H1 (cell line): ENCODE data around the gene GAS2L1. TPM values are rescaled to one million over a fixed set of nuclear protein-coding genes. Genes with fewer than 3 reads are reported as not detected.
A peak's percentile ranks its signal among the peaks of the same experiment; 100 is the strongest.

Experiments
- ASH2L ChIP-seq: fragments of 200-600, 300-600 bp; sonication (generic); IDR thresholded peaks from one replicate; pipeline ENCODE4 v1.7.1; 2017; ENCODE audit warnings: low read length
- BACH1 ChIP-seq: IDR thresholded peaks from 2 replicates; pipeline ENCODE4 v1.6.1; 2012; ENCODE audit warnings: low read length, improper control_type of control experiment
- CBX8 ChIP-seq: fragments of 300-800, 300-1000 bp; sonication (generic); IDR thresholded peaks from 2 replicates; pipeline ENCODE4 v1.7.1; 2016; ENCODE audit warnings: low read depth, low read length, borderline replicate concordance
- CHD1 ChIP-seq: IDR thresholded peaks from 2 replicates; pipeline ENCODE4 v1.6.1; 2012; ENCODE audit warnings: low read depth, low read length, improper control_type of control experiment
- CHD2 ChIP-seq: IDR thresholded peaks from 2 replicates; pipeline ENCODE4 v1.6.1; 2012; ENCODE audit warnings: low read length, improper control_type of control experiment
- FOSL1 ChIP-seq: IDR thresholded peaks from 2 replicates; pipeline ENCODE4 v1.6.1; 2011; ENCODE audit warnings: mild to moderate bottlenecking, low read depth, low read length, moderate library complexity; ENCODE audit not compliant: insufficient read depth
- HDAC2 ChIP-seq, 2 experiments: fragments of 300-600 bp in 1 of 2; sonication (generic) in 1 of 2; IDR thresholded peaks; 2 replicates each; pipeline ENCODE4 v1.6.1; 2011 to 2012; ENCODE audit warnings: low read depth in 2 of 2, low read length in 2 of 2, mild to moderate bottlenecking in 2 of 2, moderate library complexity in 2 of 2, borderline replicate concordance in 1 of 2, inconsistent platforms in 1 of 2
- JUND ChIP-seq: IDR thresholded peaks from 2 replicates; pipeline ENCODE4 v1.6.1; 2011; ENCODE audit warnings: mild to moderate bottlenecking, improper control_type of control experiment, low read length
- KDM4A ChIP-seq: IDR thresholded peaks from one replicate; pipeline ENCODE4 v1.7.1; 2012; ENCODE audit warnings: low read depth, mild to moderate bottlenecking, moderate library complexity, low read length, inconsistent platforms; ENCODE audit not compliant: severe bottlenecking
- POU5F1 ChIP-seq: IDR thresholded peaks from 2 replicates; pipeline ENCODE4 v1.6.1; 2011; ENCODE audit warnings: low read depth, mild to moderate bottlenecking, low read length, moderate library complexity
- RFX5 ChIP-seq: IDR thresholded peaks from 2 replicates; pipeline ENCODE4 v1.6.1; 2011; ENCODE audit warnings: low read depth, low read length, improper control_type of control experiment, borderline replicate concordance
- RNF2 ChIP-seq: fragments of 200-900, 300-1000 bp; sonication (generic); IDR thresholded peaks from 2 replicates; pipeline ENCODE4 v1.7.1; 2016; ENCODE audit warnings: borderline replicate concordance, low read depth, mild to moderate bottlenecking, antibody characterized with exemption, low read length; ENCODE audit not compliant: poor library complexity, severe bottlenecking; ENCODE audit errors: missing control alignments
- SIN3A ChIP-seq, 2 experiments: IDR thresholded peaks in 1 of 2; conservative IDR thresholded peaks in 1 of 2; 2 replicates each; pipeline ENCODE4 v1.6.1; 2011 to 2012; ENCODE audit warnings: low read length in 2 of 2, improper control_type of control experiment in 1 of 2, low read depth in 1 of 2, mild to moderate bottlenecking in 1 of 2
- SIRT6 ChIP-seq: IDR thresholded peaks from one replicate; pipeline ENCODE4 v1.7.1; 2012; ENCODE audit warnings: low read length, inconsistent platforms
- SUZ12 ChIP-seq: fragments of 200-600 bp; sonication (generic); IDR thresholded peaks from 2 replicates; pipeline ENCODE4 v1.6.1; 2012; ENCODE audit warnings: mild to moderate bottlenecking, inconsistent platforms, low read length, moderate library complexity, mixed read lengths
- TCF12 ChIP-seq: IDR thresholded peaks from 2 replicates; pipeline ENCODE4 v1.6.1; 2011; ENCODE audit warnings: low read depth, mild to moderate bottlenecking, low read length
- YY1 ChIP-seq: IDR thresholded peaks from 2 replicates; pipeline ENCODE4 v1.6.1; 2011; ENCODE audit warnings: low read depth, mild to moderate bottlenecking, low read length
- polyA plus RNA-seq, 7 experiments: library from polyadenylated mRNA; depleted of rRNA in 3 of 7; stranded (reverse) in 5 of 7; unstranded in 2 of 7; fragments of >200 nt in 5 of 7; fragments of 200-250 nt in 2 of 7; gene quantifications; 1 replicate in 5 of 7; 2 replicates in 1 of 7; 4 replicates in 1 of 7; pipeline versions ENCODE4 v1.2.1 to v1.2.3, GENCODE V29; 2011 to 2013; ENCODE audit warnings: missing spikeins in 2 of 7, mixed read lengths in 2 of 7
- total RNA-seq: library from RNA; stranded (reverse); fragmentation: NEBNext Ultra II Directional; extraction: Animal tissue kit (Norgen Biotek cat#: 25700); gene quantifications from 2 replicates; pipeline ENCODE4 v1.2.1, GENCODE V29; 2021
- TF ChIP-seq, protein P1 (sequence below): IDR thresholded peaks from 2 replicates; pipeline ENCODE4 v1.6.1; 2012; ENCODE audit warnings: inconsistent platforms
- TF ChIP-seq, protein P2 (sequence below): IDR thresholded peaks from 2 replicates; pipeline ENCODE4 v1.6.1; 2011; ENCODE audit warnings: low read depth, mild to moderate bottlenecking, low read length; ENCODE audit not compliant: insufficient read depth
- TF ChIP-seq, protein P3 (sequence below): IDR thresholded peaks from 2 replicates; pipeline ENCODE4 v1.6.1; 2012; ENCODE audit warnings: inconsistent platforms
- TF ChIP-seq, protein P4 (sequence below): IDR thresholded peaks from 2 replicates; pipeline ENCODE4 v1.6.1; 2011; ENCODE audit warnings: low read length, improper control_type of control experiment

The GAS2L1 gene
- total and polyA plus RNA-seq, 2 of the 8 experiments (the other 6 are each of a cell fraction or from before 2014, with no cell fraction given), result 3.6 to 10.1 TPM

DNA sequence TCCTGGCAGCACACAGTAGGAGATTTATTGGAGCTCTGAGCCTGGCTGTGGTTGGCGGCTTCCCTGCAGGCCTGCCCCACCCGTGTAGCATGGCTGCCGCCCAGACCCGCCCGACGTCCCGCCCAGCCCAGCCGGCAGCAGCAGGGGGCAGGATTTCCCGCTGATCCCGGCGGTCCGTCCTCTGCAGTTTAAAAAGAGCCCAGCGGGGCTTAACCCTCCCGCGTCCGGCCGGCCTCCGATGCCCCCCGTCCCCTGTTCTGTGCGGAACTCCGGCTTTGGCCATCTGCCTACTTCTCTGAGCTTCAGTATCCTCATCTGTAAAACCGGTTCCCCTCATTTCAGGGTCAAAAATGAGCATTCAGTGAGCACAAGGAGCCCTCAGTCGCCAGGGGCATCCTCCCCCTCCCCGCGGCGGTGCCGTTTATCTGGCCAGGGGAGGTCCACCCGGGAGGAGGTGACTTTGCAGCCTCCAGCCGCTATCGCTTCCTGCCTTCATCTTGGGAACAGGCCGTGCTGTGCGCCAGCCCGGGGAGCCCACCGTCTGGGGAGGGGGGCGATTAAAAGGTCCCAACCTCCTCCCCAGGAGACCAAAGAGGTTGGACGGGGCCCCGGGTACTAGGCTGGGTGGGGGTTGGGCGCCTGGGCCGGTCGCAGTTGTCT, at the start of gene GAS2L1 (continued):
- TF ChIP-seq SUZ12, result 0 out of 2 replicates have a peak, but pooled peaks have one; percentile 18
- TF ChIP-seq, protein P1, sequence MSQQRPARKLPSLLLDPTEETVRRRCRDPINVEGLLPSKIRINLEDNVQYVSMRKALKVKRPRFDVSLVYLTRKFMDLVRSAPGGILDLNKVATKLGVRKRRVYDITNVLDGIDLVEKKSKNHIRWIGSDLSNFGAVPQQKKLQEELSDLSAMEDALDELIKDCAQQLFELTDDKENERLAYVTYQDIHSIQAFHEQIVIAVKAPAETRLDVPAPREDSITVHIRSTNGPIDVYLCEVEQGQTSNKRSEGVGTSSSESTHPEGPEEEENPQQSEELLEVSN, result no peak
- TF ChIP-seq, protein P2, sequence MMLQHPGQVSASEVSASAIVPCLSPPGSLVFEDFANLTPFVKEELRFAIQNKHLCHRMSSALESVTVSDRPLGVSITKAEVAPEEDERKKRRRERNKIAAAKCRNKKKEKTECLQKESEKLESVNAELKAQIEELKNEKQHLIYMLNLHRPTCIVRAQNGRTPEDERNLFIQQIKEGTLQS, result no peak
- TF ChIP-seq BACH1, result no peak
- TF ChIP-seq JUND, result no peak
- 0 out of 2 replicates have a peak, but pooled peaks have one; percentile 29 for TF ChIP-seq TCF12
- no peak for TF ChIP-seq FOSL1
- 0 out of 2 replicates have a peak, but pooled peaks have one; percentile 31 for TF ChIP-seq YY1
- TF ChIP-seq CHD1, result no peak
- no peak for TF ChIP-seq SIRT6
- no peak for TF ChIP-seq CHD2
- TF ChIP-seq CBX8, result no peak
- no peak for TF ChIP-seq RNF2
- TF ChIP-seq, protein P3, sequence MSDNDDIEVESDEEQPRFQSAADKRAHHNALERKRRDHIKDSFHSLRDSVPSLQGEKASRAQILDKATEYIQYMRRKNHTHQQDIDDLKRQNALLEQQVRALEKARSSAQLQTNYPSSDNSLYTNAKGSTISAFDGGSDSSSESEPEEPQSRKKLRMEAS, result no peak
- TF ChIP-seq RFX5, result no peak
- TF ChIP-seq HDAC2 (IDR thresholded peaks at IDR 0.05; ENCODE audit: borderline replicate concordance in 1 of 2, low read depth in 2 of 2, low read length in 2 of 2), result peak in 1 of 2 experiments; percentile 44; a peak in 1 of 4 replicates
- peak; percentile 40 for TF ChIP-seq KDM4A
- TF ChIP-seq, protein P4, sequence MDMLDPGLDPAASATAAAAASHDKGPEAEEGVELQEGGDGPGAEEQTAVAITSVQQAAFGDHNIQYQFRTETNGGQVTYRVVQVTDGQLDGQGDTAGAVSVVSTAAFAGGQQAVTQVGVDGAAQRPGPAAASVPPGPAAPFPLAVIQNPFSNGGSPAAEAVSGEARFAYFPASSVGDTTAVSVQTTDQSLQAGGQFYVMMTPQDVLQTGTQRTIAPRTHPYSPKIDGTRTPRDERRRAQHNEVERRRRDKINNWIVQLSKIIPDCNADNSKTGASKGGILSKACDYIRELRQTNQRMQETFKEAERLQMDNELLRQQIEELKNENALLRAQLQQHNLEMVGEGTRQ, result no peak
- TF ChIP-seq SIN3A (conservative IDR thresholded peaks at IDR 0.05 in 1 of 2, IDR thresholded peaks at IDR 0.05 in 1 of 2; ENCODE audit: low read depth in 1 of 2, low read length in 2 of 2), result 0 out of 4 replicates have a peak, but pooled peaks of 1 of the 2 experiments have one; percentile 14
- TF ChIP-seq ASH2L, result peak; percentile 50
- no peak for TF ChIP-seq POU5F1
